Ectodermal cell (in vitro differentiated cells): ENCODE results near the gene GNB3.
"Not testable (repeated sequence)": the region's sequence is repeated elsewhere in the genome, so short reads cannot be mapped to it uniquely, and the experiment has no call there.

Experiments used
- H3K27ac ChIP-seq: 2 replicates; pipeline ENCODE4 v1.7.0; 2013; ENCODE audit warnings: mild to moderate bottlenecking, low read depth, low read length; ENCODE audit not compliant: insufficient read depth, poor library complexity, severe bottlenecking
- H3K27me3 ChIP-seq: 2 replicates; pipeline ENCODE4 v1.7.0; 2013; ENCODE audit warnings: mild to moderate bottlenecking, low read length; ENCODE audit not compliant: insufficient read depth, control insufficient read depth, poor library complexity, severe bottlenecking
- H3K36me3 ChIP-seq: one replicate; pipeline ENCODE4 v1.7.0; 2013; ENCODE audit warnings: low read length; ENCODE audit not compliant: control insufficient read depth, insufficient read depth
- H3K4me1 ChIP-seq: one replicate; pipeline ENCODE4 v1.7.0; 2013; ENCODE audit warnings: low read length; ENCODE audit not compliant: control insufficient read depth, insufficient read depth
- H3K4me3 ChIP-seq: 2 replicates; pipeline ENCODE4 v1.7.0; 2013; ENCODE audit warnings: low read depth, low read length, control low read depth; ENCODE audit not compliant: insufficient read depth
- H3K9me3 ChIP-seq: 2 replicates; pipeline ENCODE4 v1.7.0; 2013; ENCODE audit warnings: mild to moderate bottlenecking, low read length, moderate library complexity; ENCODE audit not compliant: control insufficient read depth
- WGBS, 2 experiments: methylation state at CpG; one replicate each; pipeline ENCODE4 v1.1.7; 2013; ENCODE audit warnings: missing lambda C conversion rate in 2 of 2; 5-methylcytosine and 5-hydroxymethylcytosine counted together

Gene GNB3

GRCh38 chr12:6883252-6883651 is 42.5 kb downstream of the GNB3 start:
- WGBS, 2 experiments, result 90 to 96% methylated on average over 5 of the region's 5 CpGs

GRCh38 chr12:6883683-6884082 is 43.0 kb downstream of the GNB3 start:
- H3K4me3 ChIP-seq, result no peak overlapping the region
- WGBS, 2 experiments, result 95 to 97% methylated on average over 11 of the region's 11 CpGs
- no peaks in the 10 kb centered on the region for H3K27me3 ChIP-seq
- no peak overlapping the region for H3K27ac ChIP-seq
- no peaks in the 10 kb centered on the region for H3K36me3 ChIP-seq
- peaks cover 6% of the 10 kb centered on the region for H3K4me1 ChIP-seq
- H3K9me3 ChIP-seq, result no peaks in the 10 kb centered on the region

More at GRCh38 chr12:6883252-6883651, 42.5 kb downstream of the GNB3 start:
- peaks cover 6% of the 10 kb centered on the region for H3K4me1 ChIP-seq
- no peaks in the 10 kb centered on the region for H3K36me3 ChIP-seq
- no peak overlapping the region for H3K4me3 ChIP-seq
- no peak overlapping the region for H3K27ac ChIP-seq
- no peaks in the 10 kb centered on the region for H3K27me3 ChIP-seq
- H3K9me3 ChIP-seq, result no peaks in the 10 kb centered on the region

- no peaks in the 10 kb centered on the region for H3K9me3 ChIP-seq
These were observed 43.8 kb downstream of the GNB3 start for GRCh38 chr12:6884539-6884938.

GRCh38 chr12:6886206-6886999 is 45.7 kb downstream of the GNB3 start:
- H3K27me3 ChIP-seq, H3K4me1 ChIP-seq, H3K4me3 ChIP-seq, H3K9me3 ChIP-seq, H3K36me3 ChIP-seq, H3K27ac ChIP-seq: not testable (repeated sequence)
- 37 to 44% methylated on average over 11 of the region's 15 CpGs for whole genome bisulfite sequencing, 2 experiments

More at GRCh38 chr12:6884539-6884938, 43.8 kb downstream of the GNB3 start:
- 83 to 86% methylated on average over 22 of the region's 22 CpGs for WGBS, 2 experiments
- Histone ChIP-seq H3K27ac (no peak overlapping the region), H3K4me1 (peaks cover 6% of the 10 kb centered on the region), H3K27me3 (no peaks in the 10 kb centered on the region), H3K36me3 (no peaks in the 10 kb centered on the region), H3K4me3 (no peak overlapping the region)

GRCh38 chr12:6887460-6887859 is 46.7 kb downstream of the GNB3 start:
- H3K27ac ChIP-seq, result no peak overlapping the region
- no peak overlapping the region for H3K4me3 ChIP-seq
- H3K36me3 ChIP-seq, result no peaks in the 10 kb centered on the region
- H3K9me3 ChIP-seq, result no peaks in the 10 kb centered on the region
- H3K27me3 ChIP-seq, result no peaks in the 10 kb centered on the region
- peaks cover 6% of the 10 kb centered on the region for H3K4me1 ChIP-seq
- WGBS, 2 experiments, result 88 to 91% methylated on average over 8 of the region's 8 CpGs

- H3K4me1 ChIP-seq, result peaks cover 6% of the 10 kb centered on the region
- H3K4me3 ChIP-seq, result no peak overlapping the region
- no peak overlapping the region for H3K27ac ChIP-seq
- no peaks in the 10 kb centered on the region for H3K9me3 ChIP-seq
- WGBS, 2 experiments, result 86 to 92% methylated on average over 2 of the region's 2 CpGs
- no peaks in the 10 kb centered on the region for H3K36me3 ChIP-seq
- H3K27me3 ChIP-seq, result no peaks in the 10 kb centered on the region
These were observed 47.6 kb downstream of the GNB3 start for GRCh38 chr12:6888360-6888759.

GRCh38 chr12:6888794-6889193 is 48.1 kb downstream of the GNB3 start:
- not testable (repeated sequence) for H3K27ac ChIP-seq, H3K4me3 ChIP-seq, H3K4me1 ChIP-seq, H3K27me3 ChIP-seq, H3K9me3 ChIP-seq, H3K36me3 ChIP-seq
- WGBS, 2 experiments, result 86 to 90% methylated on average over 7 of the region's 7 CpGs

GRCh38 chr12:6889775-6890573 is 49.2 kb downstream of the GNB3 start:
- not testable (repeated sequence) for H3K27me3 ChIP-seq, H3K36me3 ChIP-seq, H3K4me3 ChIP-seq, H3K9me3 ChIP-seq, H3K4me1 ChIP-seq
- WGBS, 2 experiments, result 90 to 94% methylated on average over 20 of the region's 21 CpGs
- peak overlapping the region; percentile 79 for H3K27ac ChIP-seq

GRCh38 chr12:6890789-6891645 is 50.3 kb downstream of the GNB3 start:
- Histone ChIP-seq H3K9me3 (no peaks in the 10 kb centered on the region), H3K4me3 (peak overlapping the region; percentile 43), H3K27me3 (no peaks in the 10 kb centered on the region), H3K27ac (peak overlapping the region; percentile 79), H3K36me3 (no peaks in the 10 kb centered on the region), H3K4me1 (no peaks in the 10 kb centered on the region)
- WGBS, 2 experiments, result 7 to 8% methylated on average over 68 of the region's 68 CpGs

GRCh38 chr12:6891646-6892001 is 50.9 kb downstream of the GNB3 start:
- 92 to 93% methylated on average over 5 of the region's 5 CpGs for WGBS, 2 experiments
- no peaks in the 10 kb centered on the region for H3K27me3 ChIP-seq
- H3K9me3 ChIP-seq, result no peaks in the 10 kb centered on the region
- H3K4me3 ChIP-seq, result peak overlapping the region; percentile 43
- H3K4me1 ChIP-seq, result no peaks in the 10 kb centered on the region
- no peak overlapping the region for H3K27ac ChIP-seq
- H3K36me3 ChIP-seq, result no peaks in the 10 kb centered on the region
